Activated CD4-positive, alpha-beta T cell treated with anti-CD3 and anti-CD28 coated beads for 36 hours (primary cell): Measurements from ENCODE around the gene COL9A3. TPM values are rescaled to one million over a fixed set of nuclear protein-coding genes. Genes with fewer than 3 reads are reported as not detected.
A peak's percentile ranks its signal among the peaks of the same experiment; 100 is the strongest.

Experiments
- ATAC-seq: fragments of 200-7000 bp; cut with Tn5 transposase; one replicate; pipeline ENCODE4 v1.10.0; 2021; ENCODE audit warnings: mild to moderate bottlenecking, moderate library complexity
- CTCF ChIA-PET: fragments of 350-600 bp; sonication (Branson Sonifier 250); formaldehyde crosslinking; loops from one replicate; lab custom pipeline; 2021; ENCODE audit warnings: antibody characterized with exemption; lab: Charles Lee
- POLR2A ChIA-PET: fragments of 350-600 bp; sonication (Branson Sonifier 250); formaldehyde crosslinking; loops from one replicate; lab custom pipeline; 2021; ENCODE audit warnings: antibody characterized with exemption, inconsistent platforms; lab: Charles Lee
- DNase-seq: peaks from one replicate; pipeline ENCODE4 v3.0.0-alpha.2; 2020
- H3K27ac Mint-ChIP-seq: one replicate; pipeline ENCODE4 v1.8.0; 2021; ENCODE audit warnings: mixed read lengths
- H3K27me3 Mint-ChIP-seq: one replicate; pipeline ENCODE4 v1.8.0; 2021; ENCODE audit warnings: mixed read lengths
- H3K36me3 Mint-ChIP-seq: one replicate; pipeline ENCODE4 v1.8.0; 2021; ENCODE audit warnings: low read depth, mixed read lengths
- H3K4me1 Mint-ChIP-seq: one replicate; pipeline ENCODE4 v1.8.0; 2021; ENCODE audit warnings: mixed read lengths
- H3K4me3 Mint-ChIP-seq: one replicate; pipeline ENCODE4 v1.8.0; 2021; ENCODE audit warnings: mild to moderate bottlenecking, moderate library complexity, mixed read lengths
- H3K9me3 Mint-ChIP-seq: one replicate; pipeline ENCODE4 v1.8.0; 2021; ENCODE audit warnings: low read depth, mixed read lengths
- intact Hi-C, 2 experiments: fragments of 100-400 bp; cut with DNase I in 1 of 2; cut with micrococcal nuclease in 1 of 2; formaldehyde crosslinking; loops; one replicate each; pipeline versions ENCODE4 v1.14.2 to v1.15.1; 2022 to 2024; cut with DNase I, micrococcal nuclease
- total RNA-seq, 2 experiments: library from RNA; stranded (reverse); gene quantifications; one replicate each; pipeline ENCODE4 v1.2.3, GENCODE V29; 2021

Gene COL9A3
- total RNA-seq, 2 experiments from 2014 or later, result not detected

GRCh38 chr20:62820208-62820961, 3.5 kb downstream of the COL9A3 start:
- ATAC-seq, result no peak
- DNase-seq, result no peak
- CTCF ChIA-PET, result interaction anchor here (0.6 kb wide), 2 partner anchors 52 to 997 kb away, joined by 3 read pairs; no protein-coding TSS in a partner anchor
- POLR2A ChIA-PET, result no interaction called here
- H3K4me1 Mint-ChIP-seq, result peaks cover 8% of the 10 kb centered on the region
- intact Hi-C loops, result no loop called here
- no peak overlapping the region for H3K4me3 Mint-ChIP-seq
- no peaks in the 10 kb centered on the region for H3K36me3 Mint-ChIP-seq
- no peaks in the 10 kb centered on the region for H3K9me3 Mint-ChIP-seq
- no peak overlapping the region for H3K27ac Mint-ChIP-seq
- H3K27me3 Mint-ChIP-seq, result peaks cover 17% of the 10 kb centered on the region

GRCh38 chr20:62820962-62821725, 4.3 kb downstream of the COL9A3 start:
- ChIA-PET CTCF (interaction anchor here (0.6 kb wide), 2 partner anchors 52 to 998 kb away, joined by 3 read pairs; no protein-coding TSS in a partner anchor), POLR2A (no interaction called here)
- Mint-ChIP-seq H3K4me3 (no peak overlapping the region), H3K27me3 (peaks cover 10% of the 10 kb centered on the region), H3K36me3 (no peaks in the 10 kb centered on the region), H3K27ac (no peak overlapping the region), H3K9me3 (no peaks in the 10 kb centered on the region), H3K4me1 (peaks cover 2% of the 10 kb centered on the region)
- no peak for ATAC-seq
- no peak for DNase-seq
- intact Hi-C loops, result no loop called here

- POLR2A ChIA-PET, result no interaction called here
- no peak for ATAC-seq
- H3K27me3 Mint-ChIP-seq, result peaks cover 7% of the 10 kb centered on the region
- CTCF ChIA-PET, result no interaction called here
- H3K27ac Mint-ChIP-seq, result no peak overlapping the region
- no peaks in the 10 kb centered on the region for H3K36me3 Mint-ChIP-seq
- no peak for DNase-seq
- intact Hi-C loops, result loop anchor here in 1 of 2 experiments (2.0 kb wide), 2 partner anchors 39 to 187 kb away; partner anchors contain the start of gene TCFL5
- H3K4me3 Mint-ChIP-seq, result no peak overlapping the region
- H3K9me3 Mint-ChIP-seq, result no peaks in the 10 kb centered on the region
- H3K4me1 Mint-ChIP-seq, result no peaks in the 10 kb centered on the region
Observed at GRCh38 chr20:62821726-62822210, 4.9 kb downstream of the COL9A3 start.

- H3K4me3 Mint-ChIP-seq, result no peak overlapping the region
- ATAC-seq (no peak), DNase-seq (no peak)
- no peaks in the 10 kb centered on the region for H3K4me1 Mint-ChIP-seq
- ChIA-PET CTCF (interaction anchor here (0.5 to 1.1 kb wide), 6 partner anchors 31 to 396 kb away, joined by 3 to 5 read pairs (median 4); no protein-coding TSS in a partner anchor), POLR2A (interaction anchor here (0.5 kb wide), 1 partner anchor 738 kb away, joined by 4 read pairs; no protein-coding TSS in a partner anchor)
- no peaks in the 10 kb centered on the region for H3K9me3 Mint-ChIP-seq
- no peaks in the 10 kb centered on the region for H3K36me3 Mint-ChIP-seq
- intact Hi-C loops, result loop anchor here in 1 of 2 experiments (2.0 kb wide), 2 partner anchors 38 to 186 kb away; partner anchors contain the start of gene TCFL5
- H3K27me3 Mint-ChIP-seq, result peaks cover 7% of the 10 kb centered on the region
- H3K27ac Mint-ChIP-seq, result no peak overlapping the region
Observed at GRCh38 chr20:62822239-62822787, 5.5 kb downstream of the COL9A3 start.

GRCh38 chr20:62822788-62823651, 6.2 kb downstream of the COL9A3 start:
- ChIA-PET POLR2A (interaction anchor here (0.5 to 1.1 kb wide), 2 partner anchors 15 to 737 kb away, joined by 3 to 4 read pairs; no protein-coding TSS in a partner anchor), CTCF (interaction anchor here (0.5 to 1.1 kb wide), 7 partner anchors 31 to 395 kb away, joined by 3 to 5 read pairs (median 3); no protein-coding TSS in a partner anchor)
- intact Hi-C loops, result loop anchor here in 1 of 2 experiments (2.0 kb wide), 2 partner anchors 38 to 186 kb away; partner anchors contain the start of gene TCFL5
- no peaks in the 10 kb centered on the region for H3K4me1 Mint-ChIP-seq
- H3K9me3 Mint-ChIP-seq, result no peaks in the 10 kb centered on the region
- no peak overlapping the region for H3K4me3 Mint-ChIP-seq
- DNase-seq, result peak; percentile 82
- H3K27ac Mint-ChIP-seq, result no peak overlapping the region
- H3K36me3 Mint-ChIP-seq, result no peaks in the 10 kb centered on the region
- H3K27me3 Mint-ChIP-seq, result peaks cover 3% of the 10 kb centered on the region
- peak; percentile 85 for ATAC-seq

- no peaks in the 10 kb centered on the region for H3K27me3 Mint-ChIP-seq
- ATAC-seq, result no peak
Observed at GRCh38 chr20:62823688-62824475, 7.0 kb downstream of the COL9A3 start.

GRCh38 chr20:62824476-62825332, 7.9 kb downstream of the COL9A3 start:
- peak; percentile 67 for DNase-seq
- Mint-ChIP-seq H3K27me3 (no peaks in the 10 kb centered on the region), H3K4me1 (no peaks in the 10 kb centered on the region), H3K36me3 (no peaks in the 10 kb centered on the region), H3K27ac (no peak overlapping the region), H3K4me3 (no peak overlapping the region), H3K9me3 (no peaks in the 10 kb centered on the region)
- POLR2A ChIA-PET, result no interaction called here
- CTCF ChIA-PET, result interaction anchor here (0.7 to 0.8 kb wide), 2 partner anchors 16 to 136 kb away, joined by 3 read pairs; no protein-coding TSS in a partner anchor
- peak; percentile 63 for ATAC-seq
- intact Hi-C loops, result no loop called here

More at GRCh38 chr20:62823688-62824475, 7.0 kb downstream of the COL9A3 start:
- POLR2A ChIA-PET, result interaction anchor here (1.1 kb wide), 1 partner anchor 16 kb away, joined by 3 read pairs; no protein-coding TSS in a partner anchor
- Mint-ChIP-seq H3K4me3 (no peak overlapping the region), H3K9me3 (no peaks in the 10 kb centered on the region), H3K27ac (no peak overlapping the region), H3K36me3 (no peaks in the 10 kb centered on the region), H3K4me1 (no peaks in the 10 kb centered on the region)
- DNase-seq, result no peak
- intact Hi-C loops, result loop anchor here in 1 of 2 experiments (2.0 kb wide), 2 partner anchors 37 to 185 kb away; partner anchors contain the start of gene TCFL5
- CTCF ChIA-PET, result interaction anchor here (0.9 kb wide), 1 partner anchor 89 kb away, joined by 3 read pairs; no protein-coding TSS in a partner anchor

- Mint-ChIP-seq H3K27ac (no peak overlapping the region), H3K4me1 (no peaks in the 10 kb centered on the region), H3K4me3 (no peak overlapping the region), H3K36me3 (no peaks in the 10 kb centered on the region), H3K27me3 (no peaks in the 10 kb centered on the region), H3K9me3 (no peaks in the 10 kb centered on the region)
- intact Hi-C loops, result no loop called here
- CTCF ChIA-PET, result interaction anchor here (0.7 to 0.8 kb wide), 2 partner anchors 17 to 135 kb away, joined by 3 read pairs; no protein-coding TSS in a partner anchor
- ATAC-seq (no peak), DNase-seq (no peak)
- POLR2A ChIA-PET, result no interaction called here
Observed at GRCh38 chr20:62825333-62825985, 8.6 kb downstream of the COL9A3 start.
